NCI-H1105 treated with DMSO at 0.1 percent for 48 hours (cell line): Measurements from ENCODE around the gene C11orf24.
A peak's percentile ranks its signal among the peaks of the same experiment; 100 is the strongest.
"Not testable (repeated sequence)": the region's sequence is repeated elsewhere in the genome, so short reads cannot be mapped to it uniquely, and the experiment has no call there.

Experiments used
- DNase-seq: peaks from one replicate; lab custom pipeline; 2025; lab: John Stamatoyannopoulos, UW

C11orf24 gene

DNA sequence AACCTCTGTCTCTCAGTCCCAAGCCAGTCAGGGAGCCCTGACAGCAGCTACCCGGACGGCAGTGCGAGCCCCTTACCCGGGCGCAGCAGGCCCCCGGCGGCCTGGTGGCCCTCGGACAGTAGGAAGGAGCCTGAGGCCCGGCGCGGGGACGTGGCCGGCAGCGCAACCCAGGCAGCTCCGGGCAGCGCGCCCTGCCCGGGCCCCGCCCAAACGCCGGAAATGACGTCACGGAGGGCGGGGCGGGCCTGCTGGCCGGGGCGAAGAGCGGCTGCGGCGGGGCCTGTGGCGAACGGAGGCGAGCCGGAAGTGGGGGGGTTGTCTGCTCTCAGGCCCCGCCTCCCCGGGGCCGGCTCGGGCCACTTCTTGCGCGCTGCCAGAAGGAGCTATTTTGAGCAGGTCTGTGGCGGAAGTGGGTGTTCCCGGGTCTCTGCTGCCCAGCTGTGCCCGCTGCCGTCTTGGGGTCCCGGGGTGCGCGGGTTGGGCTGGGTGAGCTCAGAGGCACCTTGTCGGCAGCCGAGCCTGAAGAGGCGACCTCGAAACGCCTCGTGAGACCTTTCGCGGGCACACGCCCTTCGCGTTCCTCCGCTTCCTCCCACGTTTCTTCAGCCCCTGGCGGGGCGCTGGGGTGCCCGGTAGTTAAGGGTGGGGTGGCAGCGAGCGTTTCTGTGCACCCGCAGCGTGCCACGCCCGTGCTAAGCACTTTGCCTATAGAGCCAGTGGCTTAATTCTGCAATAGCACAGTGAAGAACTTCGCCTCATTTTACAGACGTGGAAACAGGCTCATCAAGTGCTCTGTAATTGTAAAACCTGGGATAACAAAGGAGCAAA lies at the start of gene C11orf24:
C11orf24 (minus strand) TSS at position 193 of the 828 bp plus-strand sequence. CDS start 8,206 bp downstream, outside the sequence.
- peak; percentile 94 for DNase-seq

DNA sequence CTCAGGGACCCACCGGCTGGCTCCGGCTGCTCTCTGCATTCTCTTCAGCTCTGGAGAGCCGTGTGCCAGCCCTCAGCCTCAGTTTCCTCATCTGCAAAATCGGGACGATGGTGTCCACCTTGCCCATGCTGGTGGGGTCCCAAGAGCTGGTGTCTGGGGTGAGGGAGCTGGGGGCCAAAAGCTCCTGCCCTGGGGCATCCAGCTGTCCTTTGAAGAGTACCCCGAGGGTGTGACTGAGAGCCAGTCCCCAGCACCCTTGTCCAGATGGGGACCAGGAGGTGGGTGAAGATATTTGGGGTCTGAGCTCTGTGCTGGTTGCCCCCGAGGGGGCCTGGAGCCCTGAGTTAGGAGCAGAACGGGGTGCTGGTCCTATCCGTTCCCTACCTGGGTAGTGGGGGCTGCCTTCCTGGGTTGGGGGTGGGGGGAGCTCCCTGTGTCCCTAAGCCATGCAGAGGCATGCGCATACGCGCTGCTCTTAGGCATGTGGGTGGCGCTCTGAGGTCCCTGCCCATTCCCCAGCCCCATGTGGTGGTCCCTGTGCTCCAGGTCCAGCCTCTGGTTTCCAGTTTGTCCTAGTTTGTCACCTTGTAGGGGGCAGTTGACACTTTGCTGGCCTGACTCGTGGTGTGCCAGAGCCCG lies 45.5 kb upstream of the C11orf24 start:
- no peak for DNase-seq

DNA sequence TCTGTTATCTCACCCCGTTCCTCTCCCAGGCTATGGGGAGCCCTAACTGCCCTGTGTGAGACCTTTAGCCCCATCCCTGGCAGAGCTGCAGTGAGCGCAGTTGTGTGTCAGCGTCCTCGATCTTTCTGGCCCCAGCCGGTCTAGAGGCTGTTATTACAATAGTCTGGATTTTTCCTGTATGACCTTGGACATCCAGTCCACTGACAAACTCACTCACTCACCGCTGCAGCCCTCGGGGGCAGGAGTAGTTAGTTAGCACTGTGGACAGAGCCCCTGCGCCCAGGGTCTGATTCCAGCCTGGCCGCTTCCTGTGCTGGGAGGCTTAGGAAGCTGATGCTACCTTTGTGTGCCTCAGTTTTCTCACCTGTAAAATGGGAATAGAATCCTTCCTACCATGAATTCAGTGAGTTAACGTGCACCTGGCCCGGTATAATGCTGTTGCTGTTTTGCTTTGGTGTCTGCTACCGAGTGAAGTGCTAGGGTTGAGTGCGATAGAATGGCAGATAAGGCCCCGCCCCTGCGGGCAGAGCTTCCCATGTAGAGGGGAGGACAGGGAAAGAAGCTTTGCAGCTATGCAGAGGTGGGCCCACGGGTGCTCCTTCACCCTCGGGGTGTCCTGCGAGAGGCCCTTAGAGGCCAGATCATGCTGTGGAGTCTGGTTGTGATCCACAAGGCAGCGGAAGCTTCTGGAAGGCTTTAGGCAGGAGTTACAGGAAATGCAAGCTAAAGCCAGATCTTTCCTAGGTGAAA lies 43.6 kb upstream of the C11orf24 start:
- no peak for DNase-seq

DNA sequence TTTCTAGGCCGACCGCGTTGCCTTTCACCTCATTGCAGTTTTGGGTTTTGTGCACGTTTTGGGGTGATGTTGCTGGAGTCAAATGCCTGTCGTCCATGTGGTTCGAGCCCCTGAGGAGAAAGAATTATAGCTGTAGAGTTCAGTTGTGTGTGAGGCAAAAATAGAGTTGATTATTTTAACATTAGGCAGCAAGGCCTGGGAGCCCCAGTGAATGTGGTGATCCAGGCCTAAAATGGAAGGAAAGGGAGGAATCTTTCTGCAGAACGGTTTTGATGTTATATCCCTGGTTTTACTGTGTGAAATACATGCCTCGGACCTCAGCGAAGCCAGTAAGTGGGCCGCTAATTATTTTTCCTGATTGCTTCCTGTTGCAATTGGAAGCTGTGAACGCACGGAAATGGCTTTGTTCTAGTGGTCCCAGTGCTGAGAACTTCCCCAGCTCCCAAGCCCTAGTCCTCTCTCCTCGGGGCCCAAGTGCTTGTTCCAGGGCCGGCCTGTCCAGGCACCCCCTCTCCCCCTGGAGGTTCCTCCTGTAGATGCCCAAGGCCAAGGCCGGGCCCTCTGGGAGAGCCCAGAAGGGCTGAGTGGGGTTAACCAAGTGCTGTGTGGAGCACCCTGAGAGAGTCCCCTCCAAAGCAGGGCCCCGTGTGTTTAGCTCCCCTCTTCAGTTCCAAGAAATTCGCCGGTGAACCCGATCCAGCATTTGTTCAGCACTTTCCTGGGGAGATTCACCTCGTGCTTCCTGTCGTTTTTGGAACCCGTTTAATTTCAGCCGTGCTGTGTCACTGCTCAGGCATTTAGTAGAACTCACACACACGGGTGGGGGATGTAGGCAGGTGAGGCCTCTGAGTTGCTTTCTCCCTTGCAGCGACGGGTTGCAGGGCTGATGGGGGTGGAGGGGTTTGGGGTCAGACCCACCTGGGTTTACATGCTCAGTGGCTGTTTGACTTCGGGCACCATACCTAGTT lies 42.7 kb upstream of the C11orf24 start:
- no peak for DNase-seq

DNA sequence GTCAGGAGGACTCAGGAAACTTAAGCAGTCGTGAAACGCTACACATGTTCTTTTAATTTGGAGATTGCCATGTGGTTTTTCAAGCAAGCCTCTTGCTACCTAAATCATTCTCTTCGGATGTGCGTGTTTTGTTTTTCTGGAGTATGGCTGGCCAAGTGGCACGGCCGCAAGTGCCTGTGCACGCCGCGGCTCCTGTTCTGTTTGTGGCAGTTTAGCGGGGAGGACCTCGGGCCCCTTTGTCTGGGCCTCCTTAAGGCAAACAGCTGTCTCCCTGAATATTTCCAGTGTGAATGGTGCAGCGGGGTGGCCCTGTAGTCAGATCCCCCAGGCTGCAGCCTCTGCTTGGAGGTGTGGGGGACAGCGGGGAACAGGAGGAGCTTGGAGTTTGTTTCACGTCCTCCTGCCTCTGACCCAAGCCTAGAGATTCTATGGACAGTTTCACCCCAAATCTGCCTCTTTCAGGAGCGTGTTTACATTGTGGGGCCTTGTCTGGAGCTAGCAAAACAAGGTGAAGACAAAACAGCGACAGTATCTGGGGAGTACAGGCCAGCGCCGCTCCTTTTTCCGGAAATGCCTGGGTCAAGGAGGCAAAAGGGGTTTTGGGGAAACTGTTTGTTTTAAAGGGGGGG lies 41.9 kb upstream of the C11orf24 start:
- DNase-seq, result no peak

DNA sequence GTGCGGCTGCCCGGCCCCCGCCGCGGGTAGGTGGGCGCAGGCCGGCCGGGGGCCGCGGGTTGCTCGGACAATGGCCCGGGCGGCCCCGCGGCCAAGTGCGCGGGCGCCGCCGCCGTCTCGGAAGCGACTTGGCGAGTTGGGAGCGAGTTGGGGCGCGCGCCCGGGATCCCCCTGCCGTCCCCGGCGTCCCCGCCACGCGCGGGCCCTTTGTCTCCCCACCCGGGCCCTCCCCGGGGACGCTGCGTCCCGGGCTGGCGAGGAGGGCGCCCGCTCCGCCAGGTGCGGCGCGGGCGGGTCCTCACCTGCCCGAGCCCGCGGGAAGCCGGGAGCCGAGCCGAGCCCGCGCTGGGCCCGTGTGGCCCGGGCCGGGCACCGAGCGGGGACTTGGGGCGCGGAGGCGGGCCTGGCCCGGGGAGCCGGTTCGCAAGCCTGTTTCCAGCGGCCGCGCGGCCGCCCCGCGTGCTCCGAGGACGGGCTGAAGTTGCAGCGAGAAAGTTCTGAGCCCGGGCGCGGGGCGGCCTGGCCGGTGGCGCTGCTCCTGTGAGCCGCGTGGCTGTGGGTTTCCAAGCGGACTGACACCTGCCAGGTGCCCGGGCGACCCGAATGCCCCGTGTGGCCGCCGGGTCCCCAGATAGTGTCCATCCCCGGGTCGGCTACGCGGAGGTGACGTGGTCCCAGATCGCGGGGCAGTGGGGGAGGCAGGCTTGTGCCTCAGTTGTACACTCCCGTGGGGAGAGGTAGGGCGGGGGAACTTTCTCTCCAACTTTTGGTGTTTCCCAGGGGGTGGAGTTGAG lies 41.2 kb upstream of the C11orf24 start:
- DNase-seq, result no peak

DNA sequence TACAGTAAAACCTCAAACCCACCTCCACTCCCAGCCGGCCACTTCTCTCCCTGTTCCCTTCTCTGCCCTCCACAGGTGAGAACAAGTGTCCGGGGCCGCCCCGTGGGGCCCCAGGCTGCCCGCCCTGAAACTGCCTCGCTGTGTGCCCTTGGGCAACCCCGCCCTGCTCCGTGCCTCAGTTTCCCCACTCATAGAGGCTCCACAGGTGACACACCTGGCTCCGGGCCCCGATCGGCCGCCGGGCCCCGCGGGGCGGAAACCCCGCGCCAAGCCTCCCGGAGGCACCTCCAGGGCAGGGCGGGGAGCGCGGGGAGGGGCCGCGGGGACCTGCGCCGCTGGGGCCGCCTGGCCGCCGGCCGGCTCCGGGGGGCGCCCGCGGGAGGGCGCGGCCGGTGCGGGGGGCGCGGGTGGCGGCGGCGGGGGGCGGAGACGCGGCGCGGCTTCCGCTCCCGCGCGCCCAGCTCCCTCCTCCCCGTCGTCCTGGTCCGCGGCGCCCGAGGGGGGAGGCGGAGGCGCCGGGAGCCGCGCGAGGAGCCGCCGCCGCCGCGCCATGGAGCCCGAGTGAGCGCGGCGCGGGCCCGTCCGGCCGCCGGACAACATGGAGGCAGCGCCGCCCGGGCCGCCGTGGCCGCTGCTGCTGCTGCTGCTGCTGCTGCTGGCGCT lies 40.5 kb upstream of the C11orf24 start, which contains the start of gene LRP5:
LRP5 (plus strand) TSS at position 475 of the 663 bp plus-strand sequence; CDS start at position 599, 124 bp downstream.
- DNase-seq, result no peak

DNA sequence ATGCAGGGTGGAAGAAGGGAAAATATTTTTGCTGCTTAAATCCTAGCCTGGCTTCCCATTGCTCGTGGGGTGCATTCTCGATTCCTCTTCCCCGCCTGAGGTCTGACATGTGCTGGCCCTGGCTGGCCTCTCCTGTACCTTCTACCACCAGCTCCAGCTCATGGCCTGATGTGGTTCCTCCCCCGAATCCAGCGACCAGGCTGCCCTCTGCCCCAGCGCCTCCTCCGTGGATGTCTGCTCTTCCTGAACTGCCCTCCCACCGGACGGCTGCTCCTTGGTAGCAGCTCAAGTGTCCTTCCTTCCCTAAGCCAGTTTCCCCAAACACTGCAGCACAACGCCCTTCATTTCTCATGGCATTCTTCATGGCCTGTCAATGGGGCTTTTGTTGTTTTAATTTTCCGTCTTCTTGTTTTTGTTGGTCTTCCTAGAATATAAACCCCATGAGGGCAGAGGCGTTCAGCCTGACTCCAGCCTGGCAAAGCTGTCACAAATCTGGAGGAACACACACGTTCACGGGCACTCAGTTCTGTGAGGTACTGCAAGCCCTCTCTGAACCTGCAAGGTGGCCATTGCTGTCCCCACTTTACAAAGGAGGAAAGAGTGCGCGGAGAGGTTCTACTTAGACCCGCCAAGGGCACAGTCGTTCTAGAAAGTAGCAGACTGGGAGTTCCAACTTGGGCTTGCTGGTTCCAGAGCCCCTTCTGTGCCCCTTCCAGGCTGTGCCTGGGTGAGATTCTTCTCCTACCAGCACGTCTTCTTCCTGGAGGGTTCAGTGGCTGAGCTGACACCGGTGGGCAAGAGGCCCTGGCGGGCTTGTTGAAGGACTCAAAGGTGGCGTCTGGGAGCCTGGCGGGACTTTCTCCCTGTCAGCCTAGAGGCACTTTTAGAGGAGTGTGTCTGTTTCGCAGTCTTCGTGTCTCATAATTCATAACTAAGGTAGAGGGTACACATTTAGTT lies 39.7 kb upstream of the C11orf24 start:
- DNase-seq, result no peak

DNA sequence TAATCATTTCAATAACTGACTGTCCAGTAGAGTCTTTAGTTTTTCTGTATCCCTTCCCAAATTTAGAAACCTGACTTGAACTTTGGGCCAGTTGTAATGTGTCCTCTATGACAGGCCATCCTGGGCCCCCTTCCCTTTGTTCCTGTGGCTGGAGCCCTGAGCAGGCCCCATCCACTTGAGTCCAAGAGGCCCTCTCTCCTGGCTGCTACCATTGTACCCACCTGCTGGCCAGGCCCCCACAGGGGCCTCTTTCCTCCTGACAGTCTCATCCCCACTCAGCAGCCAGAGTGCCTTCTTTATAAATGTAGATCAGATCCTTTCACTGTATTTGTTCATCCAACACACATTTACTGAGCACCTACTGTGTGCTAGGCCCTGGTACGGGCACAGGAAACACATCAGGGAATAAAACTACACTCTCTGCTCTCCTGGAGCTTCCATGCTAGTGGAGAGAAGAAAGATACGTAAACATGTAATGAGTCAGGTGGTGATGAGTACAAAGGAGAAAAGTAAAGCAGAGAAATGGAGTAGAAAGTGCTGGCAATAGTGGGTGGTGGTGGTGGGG lies 37.9 kb upstream of the C11orf24 start:
- no peak for DNase-seq

DNA sequence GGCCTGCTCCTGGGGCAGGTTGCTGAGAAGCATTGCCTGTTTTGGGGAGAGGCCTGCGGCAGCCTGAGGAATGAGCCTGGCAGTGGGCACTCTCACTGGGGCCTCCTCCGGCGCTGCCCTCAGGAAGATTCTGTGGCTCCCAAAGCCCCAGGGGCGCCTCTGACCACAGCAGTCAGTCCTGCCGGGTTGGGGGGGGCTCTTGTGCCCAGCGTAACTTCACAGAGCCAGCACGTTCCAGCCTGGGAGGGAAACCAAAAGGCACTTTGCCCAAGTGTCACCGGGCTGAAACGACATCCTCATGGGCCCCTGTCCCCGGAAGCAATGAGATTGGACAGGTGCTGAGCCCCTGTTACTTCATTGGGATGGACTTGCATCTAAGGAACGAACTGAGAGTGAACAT lies 36.3 kb upstream of the C11orf24 start:
- no peak for DNase-seq

DNA sequence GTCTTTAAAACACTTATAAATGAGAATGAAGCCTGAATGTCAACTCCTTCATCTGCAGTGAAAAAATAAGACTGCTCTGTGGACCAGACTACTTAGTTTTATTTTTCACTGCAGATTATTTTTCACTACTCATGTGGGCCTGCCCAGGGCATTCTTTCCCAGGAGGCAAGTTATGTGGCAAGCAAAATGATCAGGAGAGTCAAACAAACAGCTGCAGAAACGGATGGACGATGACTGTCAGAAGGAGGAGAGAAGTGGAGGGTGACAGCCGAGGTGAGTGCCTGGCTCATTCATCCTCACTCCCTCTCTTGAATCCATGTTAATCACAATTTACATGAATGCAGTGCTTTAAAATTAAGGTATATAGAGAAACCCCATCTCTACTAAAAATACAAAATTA lies 34.9 kb upstream of the C11orf24 start:
- no peak for DNase-seq

DNA sequence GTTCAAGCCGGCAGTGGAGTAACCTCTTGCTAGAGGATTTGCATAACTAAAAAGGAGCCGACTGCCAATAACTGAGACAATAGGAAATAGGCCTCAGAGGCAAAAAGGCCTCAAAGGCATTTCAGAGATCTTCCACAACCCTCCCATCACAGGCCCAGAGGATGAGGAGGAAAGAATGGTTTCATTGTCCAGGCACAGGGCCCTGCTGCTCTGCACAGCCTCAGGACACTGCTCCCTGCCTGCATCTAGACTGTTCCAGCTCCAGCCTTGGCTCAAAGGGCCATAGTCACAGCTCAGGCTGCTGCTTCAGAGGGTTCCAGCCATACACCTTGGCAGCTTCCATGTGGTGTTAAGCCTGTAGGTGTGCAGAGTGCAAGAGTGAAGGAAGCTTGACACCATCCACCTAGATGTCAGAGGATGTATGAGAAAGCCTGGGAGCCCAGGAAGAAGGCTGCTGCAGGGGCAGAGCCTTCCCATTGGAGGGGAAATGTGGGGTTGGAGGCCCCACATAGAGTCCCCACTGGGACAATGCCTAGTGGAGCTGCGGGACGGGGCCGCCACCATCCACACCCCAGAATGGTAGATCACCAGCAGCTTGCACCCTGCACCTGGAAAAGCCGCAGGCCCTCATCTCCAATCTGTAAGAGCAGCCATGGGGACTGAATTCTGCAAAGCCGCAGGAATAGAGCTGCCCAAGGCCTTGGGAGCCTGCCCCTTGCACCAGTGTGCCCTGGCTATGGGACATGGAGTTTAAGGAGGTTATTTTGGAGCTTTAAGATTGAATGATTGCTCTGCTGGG lies 32.4 kb upstream of the C11orf24 start:
- DNase-seq, result no peak

DNA sequence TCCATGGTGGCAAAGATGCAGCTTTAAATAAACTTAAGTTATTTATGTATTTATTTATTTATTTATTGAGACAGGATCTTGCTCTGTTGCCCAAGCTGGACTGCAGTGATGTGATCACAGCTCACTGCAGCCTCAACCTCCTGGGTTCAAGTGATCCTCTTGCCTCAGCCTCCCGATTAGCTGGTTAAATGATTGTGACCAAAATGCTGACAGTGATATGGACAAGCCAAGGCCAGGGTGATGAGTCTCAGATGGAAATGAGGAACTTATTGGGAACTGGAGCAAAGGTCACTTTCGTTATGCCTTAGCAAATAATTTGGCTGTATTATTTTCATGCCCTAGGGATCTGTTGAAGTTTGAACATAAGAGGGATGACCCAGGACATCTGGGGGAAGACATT lies 31.3 kb upstream of the C11orf24 start:
- no peak for DNase-seq

DNA sequence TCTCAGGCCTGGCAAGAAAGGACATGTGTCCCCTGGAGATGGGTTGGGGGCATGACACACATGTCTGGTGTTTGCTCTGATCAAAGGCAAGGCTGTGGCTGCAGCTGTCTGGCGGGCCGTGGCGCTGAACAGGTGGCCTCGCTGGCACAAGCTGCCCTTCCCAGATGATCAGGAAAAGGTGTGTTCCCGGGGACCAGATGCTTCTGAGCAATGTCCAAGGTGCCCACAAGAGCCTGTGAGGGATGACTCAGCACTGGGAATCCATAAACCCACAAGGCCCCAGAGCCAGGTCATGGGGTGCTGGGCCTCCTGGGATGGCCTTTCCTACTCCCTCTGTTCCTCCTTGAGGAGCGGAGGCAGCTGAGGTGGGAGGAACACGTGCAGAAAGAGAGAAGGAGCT lies 30.9 kb upstream of the C11orf24 start:
- DNase-seq, result no peak

DNA sequence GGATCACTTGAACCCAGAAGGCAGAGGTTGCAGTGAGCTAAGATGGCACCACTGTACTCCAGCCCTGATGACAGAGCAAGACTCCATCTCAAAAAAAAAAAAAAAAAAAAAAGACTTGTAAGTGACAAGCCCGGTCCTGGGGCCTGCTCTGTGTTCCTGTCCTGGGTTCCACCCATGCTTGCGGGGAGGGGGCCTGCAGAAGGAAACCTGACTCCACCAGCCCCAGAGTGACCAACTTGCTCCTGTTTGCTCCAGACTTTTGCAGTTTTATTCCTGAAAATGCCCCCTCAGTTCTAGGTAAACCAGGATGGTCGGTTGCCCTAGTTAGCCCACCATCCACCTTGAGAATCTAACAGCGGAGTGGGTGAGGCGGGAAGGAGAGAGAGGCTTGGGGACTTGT lies 30.5 kb upstream of the C11orf24 start:
- DNase-seq, result no peak

DNA sequence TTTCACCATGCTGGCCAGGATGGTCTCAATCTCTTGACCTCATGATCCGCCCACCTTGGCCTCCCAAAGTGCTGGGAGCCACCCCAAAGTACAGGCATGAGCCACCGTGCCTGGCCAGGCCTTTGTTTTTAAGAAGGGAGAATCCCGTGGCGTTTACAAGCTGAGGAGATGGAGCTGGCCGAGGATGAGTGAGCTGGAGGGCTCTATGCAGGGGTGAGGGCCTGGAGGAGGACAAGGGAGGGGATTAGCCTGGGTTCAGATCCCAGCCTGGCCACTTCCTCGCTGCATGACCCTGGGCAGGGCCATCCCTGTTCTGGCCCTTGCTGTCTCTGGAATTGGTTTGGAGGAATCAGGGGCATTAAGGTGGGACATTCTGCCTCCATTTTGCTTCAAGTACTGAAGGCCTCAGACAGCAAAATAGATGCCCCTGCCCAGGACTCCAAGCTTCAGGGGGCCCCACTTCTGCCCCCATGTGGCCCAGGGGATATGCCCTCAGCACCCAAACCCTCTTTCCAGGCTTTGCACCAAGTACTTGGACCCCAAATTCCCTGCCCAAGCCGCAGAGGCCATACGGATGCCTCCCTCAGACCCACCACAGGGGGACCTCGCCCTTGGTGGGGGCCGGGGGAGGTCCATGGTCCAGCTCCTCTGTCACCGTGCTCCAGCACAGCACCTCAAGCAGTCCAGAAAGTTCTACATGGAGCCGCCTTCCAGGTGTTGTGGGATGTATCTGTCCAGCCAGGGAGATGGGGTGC lies 28.5 kb upstream of the C11orf24 start:
- DNase-seq, result no peak

DNA sequence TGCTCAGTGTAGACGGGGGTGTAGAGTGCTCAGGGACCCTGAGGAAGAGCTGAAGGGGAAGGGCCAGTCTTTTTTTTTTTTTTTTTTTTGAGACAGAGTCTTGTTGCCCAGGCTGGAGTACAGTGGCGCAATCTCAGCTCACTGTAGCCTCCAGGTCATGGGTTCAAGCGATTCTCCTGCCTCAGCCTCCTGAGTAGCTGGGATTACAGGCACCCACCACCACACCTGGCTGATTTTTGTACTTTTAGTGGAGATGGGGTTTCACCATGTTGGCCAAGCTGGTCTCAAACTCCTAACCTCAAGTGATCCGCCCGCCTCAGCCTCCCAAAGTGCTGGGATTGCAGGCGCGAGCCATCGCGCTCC lies 27.7 kb upstream of the C11orf24 start:
- not testable (repeated sequence) for DNase-seq
